GM18951 (cell line): Measurements from ENCODE around the gene CCNI2.

Experiments used
- POLR2A ChIP-seq: IDR thresholded peaks from 4 replicates; pipeline ENCODE4 v1.6.1; 2011; ENCODE audit warnings: mild to moderate bottlenecking; ENCODE audit not compliant: insufficient read length, insufficient read depth; ENCODE audit errors: extremely low read depth
- in situ Hi-C: fragments of 300-500 bp; cut with MboI; formaldehyde crosslinking; loops from one replicate; pipeline ENCODE4 v1.12.0; 2022; ENCODE audit warnings: low sequenced_read_pairs, mixed read lengths, inconsistent platforms; ENCODE audit not compliant: unreplicated experiment

CCNI2 gene

GRCh38 chr5:132775476-132775961 is 28.3 kb downstream of the CCNI2 start:
- in situ Hi-C loops = no loop called here
- no peak for TF ChIP-seq POLR2A

- in situ Hi-C loops = no loop called here
- TF ChIP-seq POLR2A = no peak
Observed at GRCh38 chr5:132776131-132776937, 29.1 kb downstream of the CCNI2 start.

DNA sequence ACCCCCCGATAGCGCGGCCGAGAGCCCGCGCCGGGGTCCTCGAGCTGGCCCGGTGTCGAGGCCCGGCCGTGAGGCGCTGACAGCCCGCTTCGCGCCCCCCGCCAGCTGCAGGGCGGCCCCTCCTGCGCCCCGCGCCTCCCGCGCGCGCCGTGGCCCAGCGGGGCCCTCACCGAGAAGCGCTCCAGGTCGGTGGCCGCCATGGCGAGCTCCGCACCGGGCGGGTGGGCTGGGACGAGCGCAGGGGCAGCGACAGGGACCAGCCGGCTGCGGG is 29.6 kb downstream of the CCNI2 start:
- no peak for TF ChIP-seq POLR2A
- in situ Hi-C loops = no loop called here

DNA sequence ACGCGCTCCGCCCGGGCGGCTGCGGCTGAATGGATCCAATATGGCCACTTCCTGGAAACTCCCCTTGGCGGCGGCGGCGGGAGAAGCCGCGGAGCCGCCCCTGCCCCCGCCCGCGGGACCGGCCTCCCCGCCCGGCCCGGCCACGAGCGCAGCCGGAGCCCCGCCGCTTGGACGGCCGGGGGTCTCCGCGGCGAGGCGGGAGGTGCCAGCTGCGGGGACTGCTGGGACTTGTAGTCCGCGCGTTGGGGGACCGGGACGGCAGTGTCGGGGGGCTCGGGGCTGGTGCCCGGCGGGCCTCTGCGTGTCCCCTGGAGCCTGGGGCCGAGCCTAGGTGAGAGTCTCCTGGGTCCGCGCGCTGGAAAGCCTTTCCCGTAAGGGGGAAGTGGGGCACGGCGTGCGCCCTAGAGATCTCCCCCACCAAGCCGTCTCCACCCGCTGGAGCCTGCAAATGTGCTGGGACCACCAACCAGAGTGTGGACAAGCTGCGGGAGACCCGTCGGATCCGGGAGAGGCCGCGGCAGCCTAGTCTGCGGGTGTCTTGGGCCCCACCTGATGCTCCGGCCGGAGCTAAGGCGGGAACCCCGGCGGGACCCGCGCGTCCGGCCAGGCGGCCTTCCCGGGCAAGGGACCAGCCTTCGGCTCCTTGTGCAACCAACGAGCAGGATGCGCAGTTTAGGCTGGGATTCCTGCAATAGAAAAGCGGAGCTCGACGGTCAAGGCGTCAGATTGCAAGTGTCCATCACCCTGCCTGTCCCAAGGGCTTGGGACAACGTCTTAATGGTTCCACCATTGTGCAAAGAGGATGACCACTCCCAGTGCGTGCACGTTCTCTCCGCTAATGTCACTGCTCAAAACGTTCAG is 30.2 kb downstream of the CCNI2 start, which contains the start of gene SEPTIN8:
Gene SEPTIN8, minus strand, starts transcription at position 31 of the 861 bp plus-strand sequence. CDS start 102 bp downstream, outside the sequence.
- TF ChIP-seq POLR2A = peak; percentile 55
- in situ Hi-C loops = no loop called here

DNA sequence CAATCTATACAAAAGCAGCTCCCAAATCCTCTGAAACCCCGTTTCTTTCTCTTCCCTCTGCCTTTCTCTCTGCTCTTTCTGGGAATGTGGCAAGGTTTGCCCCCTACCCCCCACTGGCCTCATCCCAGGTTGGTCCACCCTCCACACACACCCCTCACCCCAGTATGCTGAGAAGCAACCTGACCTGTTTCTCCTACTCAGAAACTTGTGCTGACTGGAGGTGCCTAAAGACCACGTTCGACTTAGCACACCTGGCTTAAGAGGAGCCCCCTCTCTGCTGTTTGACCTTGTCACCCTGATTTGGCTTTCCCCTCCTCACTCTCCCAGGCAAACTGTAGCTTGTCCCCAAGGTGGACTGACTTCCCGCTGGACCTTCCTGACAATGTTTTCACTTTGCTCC is 30.9 kb downstream of the CCNI2 start:
- in situ Hi-C loops = no loop called here
- TF ChIP-seq POLR2A = no peak

- in situ Hi-C loops = no loop called here
- TF ChIP-seq POLR2A = no peak
Observed at GRCh38 chr5:132778856-132779255, 31.6 kb downstream of the CCNI2 start.

DNA sequence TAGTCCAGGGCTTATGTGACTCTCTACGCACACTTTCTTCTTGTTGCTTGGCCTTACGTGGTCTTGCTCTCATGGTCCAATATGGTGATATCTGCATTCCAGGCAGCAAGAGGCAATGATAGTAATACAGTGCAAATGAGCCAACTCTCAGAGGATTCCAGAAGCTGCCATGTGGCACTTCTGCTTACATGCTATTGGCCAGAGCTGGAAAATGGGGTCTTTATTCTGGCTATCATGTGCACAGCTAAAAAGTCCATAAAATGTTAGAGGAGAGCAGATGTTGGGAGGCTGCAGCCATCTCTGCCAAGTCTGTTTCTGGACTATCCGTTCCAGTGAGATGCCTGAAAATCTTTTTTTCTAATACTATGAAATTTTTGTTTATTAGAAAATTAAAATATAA is 32.7 kb downstream of the CCNI2 start:
- in situ Hi-C loops = no loop called here
- no peak for TF ChIP-seq POLR2A

DNA sequence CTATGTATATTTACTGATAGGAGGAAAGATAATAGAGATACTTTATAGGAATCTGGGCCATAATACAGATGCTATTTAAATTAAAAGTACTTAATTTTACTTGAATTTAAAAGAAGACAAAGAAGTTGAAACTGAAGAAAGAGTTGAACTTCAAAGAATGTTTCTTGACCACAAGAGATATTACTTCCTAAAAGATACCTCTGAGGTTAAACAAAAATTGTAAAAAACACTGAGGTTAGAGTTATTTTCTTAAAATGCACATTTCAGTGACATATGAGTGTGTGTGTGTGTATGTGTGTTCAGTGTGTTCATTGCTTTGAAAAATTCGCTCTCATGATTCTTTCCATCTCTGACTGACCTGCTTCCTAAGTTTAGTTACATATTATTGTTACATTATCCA is 33.4 kb downstream of the CCNI2 start:
- no peak for TF ChIP-seq POLR2A
- in situ Hi-C loops = no loop called here

DNA sequence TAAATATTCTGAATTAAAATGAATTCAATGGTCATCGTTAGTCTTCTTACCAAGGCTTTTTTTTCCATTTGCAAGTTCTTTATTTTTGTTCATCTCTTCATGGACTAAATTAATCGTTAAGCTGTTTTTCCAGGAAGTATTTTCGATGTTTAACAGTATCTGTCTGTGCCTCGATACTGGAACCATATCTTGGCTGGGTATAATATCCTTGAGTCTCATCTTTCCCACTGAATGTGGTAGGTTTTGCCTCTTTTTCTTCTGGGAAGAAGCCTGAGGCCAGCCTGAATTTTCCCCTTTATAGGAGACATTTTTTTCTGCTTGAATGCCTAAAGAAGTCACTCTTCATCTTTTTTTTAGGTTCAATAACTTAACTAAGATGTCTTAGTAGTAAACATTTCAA is 33.8 kb downstream of the CCNI2 start:
- TF ChIP-seq POLR2A = no peak
- in situ Hi-C loops = no loop called here

- no peak for TF ChIP-seq POLR2A
- in situ Hi-C loops = no loop called here
Observed at GRCh38 chr5:132782101-132782500, 34.9 kb downstream of the CCNI2 start.

DNA sequence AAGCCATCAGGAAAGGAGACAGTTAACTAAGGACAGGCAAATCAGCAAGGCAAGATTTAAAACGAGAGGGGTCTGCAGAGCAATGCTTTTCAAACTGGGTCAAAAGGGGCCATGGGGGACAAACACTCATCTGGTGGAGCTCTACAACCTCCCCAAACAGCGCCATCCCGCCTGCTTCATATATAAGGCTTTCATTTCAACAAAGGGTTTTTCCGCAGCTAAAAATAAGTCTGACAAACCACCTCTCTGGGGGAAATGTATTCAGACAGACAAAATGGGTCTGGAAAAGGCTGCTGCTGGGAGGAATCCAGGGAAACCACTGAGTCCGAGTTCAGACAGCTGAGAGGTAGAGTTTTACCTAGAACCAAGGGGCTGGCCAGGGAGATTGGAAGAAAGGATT is 38.1 kb downstream of the CCNI2 start:
- no peak for TF ChIP-seq POLR2A
- in situ Hi-C loops = no loop called here

DNA sequence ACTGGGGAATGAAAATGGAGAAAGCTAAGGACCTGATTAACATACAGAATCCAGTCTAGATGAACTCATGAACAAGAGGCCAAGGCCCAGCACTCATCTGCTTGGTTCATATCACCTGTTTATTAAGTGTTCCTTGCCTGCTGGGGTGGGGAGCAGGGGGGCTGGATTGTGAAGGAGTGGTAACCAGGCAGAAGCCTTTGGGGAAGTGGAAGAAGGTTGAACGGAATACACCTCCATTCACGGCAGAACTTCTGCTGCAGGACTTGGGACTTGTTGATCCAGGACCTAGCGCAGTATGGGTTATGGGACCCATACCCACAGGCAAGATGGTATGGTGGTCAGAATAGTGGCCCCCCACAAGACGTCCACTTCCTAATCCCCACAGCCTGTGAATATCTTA is 38.6 kb downstream of the CCNI2 start:
- in situ Hi-C loops = no loop called here
- no peak for TF ChIP-seq POLR2A

DNA sequence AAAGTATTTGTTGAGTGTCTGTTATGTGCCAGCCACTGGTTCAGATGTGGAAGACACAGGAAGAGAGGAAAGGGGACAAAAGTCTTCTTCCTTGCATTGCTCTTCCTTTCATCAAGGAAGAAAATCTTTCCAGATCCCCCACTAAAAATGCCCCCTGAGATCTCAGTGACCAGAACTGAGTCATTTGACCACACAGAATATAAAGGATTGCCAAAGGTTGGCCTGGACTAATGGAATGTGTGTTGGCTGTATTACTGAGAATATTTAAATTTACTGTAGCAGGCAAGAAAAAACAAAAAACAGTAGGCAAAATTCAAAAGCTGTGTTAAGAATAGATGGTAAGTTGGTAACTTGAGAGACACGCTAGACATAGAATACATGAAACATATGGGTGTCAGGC is 39.9 kb downstream of the CCNI2 start:
- in situ Hi-C loops = no loop called here
- no peak for TF ChIP-seq POLR2A

GRCh38 chr5:132788508-132788907 is 41.3 kb downstream of the CCNI2 start:
- in situ Hi-C loops = no loop called here

More at GRCh38 chr5:132788508-132788907, 41.3 kb downstream of the CCNI2 start:
- TF ChIP-seq POLR2A = no peak
